Subcutaneous adipose tissue (tissue), 4 donors: Measurements from ENCODE around the gene JARID2. TPM values are rescaled to one million over a fixed set of nuclear protein-coding genes. Genes with fewer than 3 reads are reported as not detected.

Experiments used
- CTCF ChIP-seq: fragments of 450-650 bp; IDR thresholded peaks from one replicate; pipeline ENCODE4 v1.5.1; 2016; ENCODE audit warnings: low read depth, mild to moderate bottlenecking, control low read depth, antibody characterized with exemption, moderate library complexity
- total RNA-seq, 4 donors: library from RNA; depleted of rRNA; stranded (reverse); fragments of >200 nt; gene quantifications; one replicate each; pipeline ENCODE4 v1.1.0, GENCODE V29; 2016

Gene JARID2
- total RNA-seq, 4 donors from 2014 or later: 9.8 to 17.2 (median 12.1) TPM

GRCh38 chr6:15280961-15281360 is 35.1 kb downstream of the JARID2 start:
- no peak for TF ChIP-seq CTCF

GRCh38 chr6:15282334-15282733 is 36.5 kb downstream of the JARID2 start:
- TF ChIP-seq CTCF: no peak

- TF ChIP-seq CTCF: no peak
Observed at GRCh38 chr6:15283986-15284361, 38.1 kb downstream of the JARID2 start.

- no peak for TF ChIP-seq CTCF
Observed at GRCh38 chr6:15284743-15285142, 38.9 kb downstream of the JARID2 start.

GRCh38 chr6:15285682-15286294 is 39.9 kb downstream of the JARID2 start:
- TF ChIP-seq CTCF: no peak

- no peak for TF ChIP-seq CTCF
Observed at GRCh38 chr6:15287670-15288375, 42.0 kb downstream of the JARID2 start.

GRCh38 chr6:15288856-15289255 is 43.0 kb downstream of the JARID2 start:
- TF ChIP-seq CTCF: no peak
